Measurements from ENCODE around the gene DUOXA1.
A peak's percentile ranks its signal among the peaks of the same experiment; 100 is the strongest.

DNA sequence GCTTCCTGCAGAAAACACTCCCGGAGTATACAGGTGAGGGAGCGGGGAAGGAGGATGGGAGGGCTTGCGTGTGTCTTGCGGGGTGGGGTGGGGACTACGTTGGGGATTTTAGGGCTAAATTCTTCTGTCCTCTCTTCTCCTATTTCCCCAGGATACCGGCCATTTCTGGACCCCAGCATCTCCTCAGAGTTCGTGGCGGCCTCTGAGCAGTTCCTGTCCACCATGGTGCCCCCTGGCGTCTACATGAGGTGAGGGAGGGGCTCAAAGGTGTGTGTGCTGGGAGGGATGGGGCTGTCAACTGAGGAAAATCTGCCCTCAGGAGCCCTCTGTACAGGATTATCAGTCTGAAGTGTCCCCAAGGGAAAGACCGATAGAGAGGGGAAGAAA lies 6.7 kb upstream of the DUOXA1 start:
- no peak for TF ChIP-seq POLR2AphosphoS5 (IDR thresholded peaks at IDR 0.05; ENCODE audit: low read depth)
- TF ChIP-seq, protein P1, sequence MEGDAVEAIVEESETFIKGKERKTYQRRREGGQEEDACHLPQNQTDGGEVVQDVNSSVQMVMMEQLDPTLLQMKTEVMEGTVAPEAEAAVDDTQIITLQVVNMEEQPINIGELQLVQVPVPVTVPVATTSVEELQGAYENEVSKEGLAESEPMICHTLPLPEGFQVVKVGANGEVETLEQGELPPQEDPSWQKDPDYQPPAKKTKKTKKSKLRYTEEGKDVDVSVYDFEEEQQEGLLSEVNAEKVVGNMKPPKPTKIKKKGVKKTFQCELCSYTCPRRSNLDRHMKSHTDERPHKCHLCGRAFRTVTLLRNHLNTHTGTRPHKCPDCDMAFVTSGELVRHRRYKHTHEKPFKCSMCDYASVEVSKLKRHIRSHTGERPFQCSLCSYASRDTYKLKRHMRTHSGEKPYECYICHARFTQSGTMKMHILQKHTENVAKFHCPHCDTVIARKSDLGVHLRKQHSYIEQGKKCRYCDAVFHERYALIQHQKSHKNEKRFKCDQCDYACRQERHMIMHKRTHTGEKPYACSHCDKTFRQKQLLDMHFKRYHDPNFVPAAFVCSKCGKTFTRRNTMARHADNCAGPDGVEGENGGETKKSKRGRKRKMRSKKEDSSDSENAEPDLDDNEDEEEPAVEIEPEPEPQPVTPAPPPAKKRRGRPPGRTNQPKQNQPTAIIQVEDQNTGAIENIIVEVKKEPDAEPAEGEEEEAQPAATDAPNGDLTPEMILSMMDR (conservative IDR thresholded peaks at IDR 0.05; ENCODE audit: low read depth in 2 of 2), result peak; percentile 58 to 71
- TF ChIP-seq CREB1 (CRISPR knock-in tag; IDR thresholded peaks at IDR 0.05; ENCODE audit: low read depth), result no peak
- no peak for TF ChIP-seq EZH2 (IDR thresholded peaks at IDR 0.05; ENCODE audit: low read depth, unreplicated experiment)
